ENCODE data around the gene DUSP1. TPM values are rescaled to one million over a fixed set of nuclear protein-coding genes. Genes with fewer than 3 reads are reported as not detected.

The DUSP1 gene
- total and polyA plus RNA-seq, 9 of the 15 experiments (the other 6 are each of a cell fraction or from before 2014, with no cell fraction given) = 2.1 to 14.2 (median 8.5) TPM

DNA sequence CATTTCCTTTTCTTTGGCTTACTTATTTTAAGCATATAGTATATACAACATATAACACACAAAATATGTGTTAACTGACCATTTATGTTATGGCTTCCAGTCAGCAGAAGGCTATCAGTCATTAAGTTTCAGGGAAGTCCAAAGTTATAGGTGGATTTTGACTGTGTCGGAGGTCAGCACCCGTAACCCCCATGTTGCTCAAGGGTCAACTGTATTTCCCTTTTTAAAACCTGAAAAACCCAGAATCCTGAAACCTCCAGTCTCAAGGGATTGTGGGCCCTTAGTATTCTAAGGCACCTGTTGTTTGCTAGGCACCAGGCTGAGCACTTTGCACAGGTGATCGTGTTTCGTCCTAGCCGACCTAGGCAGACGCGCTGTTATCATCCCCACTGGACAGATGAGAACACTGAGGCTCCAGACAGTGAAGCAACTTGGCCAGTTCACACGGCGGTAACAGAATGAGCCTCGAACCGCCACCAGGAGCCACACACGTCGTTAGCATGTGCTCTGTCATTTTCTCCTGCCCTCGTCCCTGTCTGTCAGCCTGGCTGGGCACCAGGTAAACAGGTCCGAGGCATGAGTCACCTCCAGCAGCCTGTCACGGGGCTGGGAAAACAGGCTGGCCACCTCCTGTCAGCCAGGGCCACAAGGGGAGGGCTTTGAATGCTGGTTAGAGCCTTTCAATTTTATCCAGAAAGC is 39.9 kb downstream of the DUSP1 start (continued):
- TF ChIP-seq, protein P1, sequence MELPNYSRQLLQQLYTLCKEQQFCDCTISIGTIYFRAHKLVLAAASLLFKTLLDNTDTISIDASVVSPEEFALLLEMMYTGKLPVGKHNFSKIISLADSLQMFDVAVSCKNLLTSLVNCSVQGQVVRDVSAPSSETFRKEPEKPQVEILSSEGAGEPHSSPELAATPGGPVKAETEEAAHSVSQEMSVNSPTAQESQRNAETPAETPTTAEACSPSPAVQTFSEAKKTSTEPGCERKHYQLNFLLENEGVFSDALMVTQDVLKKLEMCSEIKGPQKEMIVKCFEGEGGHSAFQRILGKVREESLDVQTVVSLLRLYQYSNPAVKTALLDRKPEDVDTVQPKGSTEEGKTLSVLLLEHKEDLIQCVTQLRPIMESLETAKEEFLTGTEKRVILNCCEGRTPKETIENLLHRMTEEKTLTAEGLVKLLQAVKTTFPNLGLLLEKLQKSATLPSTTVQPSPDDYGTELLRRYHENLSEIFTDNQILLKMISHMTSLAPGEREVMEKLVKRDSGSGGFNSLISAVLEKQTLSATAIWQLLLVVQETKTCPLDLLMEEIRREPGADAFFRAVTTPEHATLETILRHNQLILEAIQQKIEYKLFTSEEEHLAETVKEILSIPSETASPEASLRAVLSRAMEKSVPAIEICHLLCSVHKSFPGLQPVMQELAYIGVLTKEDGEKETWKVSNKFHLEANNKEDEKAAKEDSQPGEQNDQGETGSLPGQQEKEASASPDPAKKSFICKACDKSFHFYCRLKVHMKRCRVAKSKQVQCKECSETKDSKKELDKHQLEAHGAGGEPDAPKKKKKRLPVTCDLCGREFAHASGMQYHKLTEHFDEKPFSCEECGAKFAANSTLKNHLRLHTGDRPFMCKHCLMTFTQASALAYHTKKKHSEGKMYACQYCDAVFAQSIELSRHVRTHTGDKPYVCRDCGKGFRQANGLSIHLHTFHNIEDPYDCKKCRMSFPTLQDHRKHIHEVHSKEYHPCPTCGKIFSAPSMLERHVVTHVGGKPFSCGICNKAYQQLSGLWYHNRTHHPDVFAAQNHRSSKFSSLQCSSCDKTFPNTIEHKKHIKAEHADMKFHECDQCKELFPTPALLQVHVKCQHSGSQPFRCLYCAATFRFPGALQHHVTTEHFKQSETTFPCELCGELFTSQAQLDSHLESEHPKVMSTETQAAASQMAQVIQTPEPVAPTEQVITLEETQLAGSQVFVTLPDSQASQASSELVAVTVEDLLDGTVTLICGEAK (IDR thresholded peaks at IDR 0.05) = no peak
- TF ChIP-seq, protein P1 (CRISPR knock-in tag; IDR thresholded peaks at IDR 0.05) = no peak
- TF ChIP-seq, protein P2, sequence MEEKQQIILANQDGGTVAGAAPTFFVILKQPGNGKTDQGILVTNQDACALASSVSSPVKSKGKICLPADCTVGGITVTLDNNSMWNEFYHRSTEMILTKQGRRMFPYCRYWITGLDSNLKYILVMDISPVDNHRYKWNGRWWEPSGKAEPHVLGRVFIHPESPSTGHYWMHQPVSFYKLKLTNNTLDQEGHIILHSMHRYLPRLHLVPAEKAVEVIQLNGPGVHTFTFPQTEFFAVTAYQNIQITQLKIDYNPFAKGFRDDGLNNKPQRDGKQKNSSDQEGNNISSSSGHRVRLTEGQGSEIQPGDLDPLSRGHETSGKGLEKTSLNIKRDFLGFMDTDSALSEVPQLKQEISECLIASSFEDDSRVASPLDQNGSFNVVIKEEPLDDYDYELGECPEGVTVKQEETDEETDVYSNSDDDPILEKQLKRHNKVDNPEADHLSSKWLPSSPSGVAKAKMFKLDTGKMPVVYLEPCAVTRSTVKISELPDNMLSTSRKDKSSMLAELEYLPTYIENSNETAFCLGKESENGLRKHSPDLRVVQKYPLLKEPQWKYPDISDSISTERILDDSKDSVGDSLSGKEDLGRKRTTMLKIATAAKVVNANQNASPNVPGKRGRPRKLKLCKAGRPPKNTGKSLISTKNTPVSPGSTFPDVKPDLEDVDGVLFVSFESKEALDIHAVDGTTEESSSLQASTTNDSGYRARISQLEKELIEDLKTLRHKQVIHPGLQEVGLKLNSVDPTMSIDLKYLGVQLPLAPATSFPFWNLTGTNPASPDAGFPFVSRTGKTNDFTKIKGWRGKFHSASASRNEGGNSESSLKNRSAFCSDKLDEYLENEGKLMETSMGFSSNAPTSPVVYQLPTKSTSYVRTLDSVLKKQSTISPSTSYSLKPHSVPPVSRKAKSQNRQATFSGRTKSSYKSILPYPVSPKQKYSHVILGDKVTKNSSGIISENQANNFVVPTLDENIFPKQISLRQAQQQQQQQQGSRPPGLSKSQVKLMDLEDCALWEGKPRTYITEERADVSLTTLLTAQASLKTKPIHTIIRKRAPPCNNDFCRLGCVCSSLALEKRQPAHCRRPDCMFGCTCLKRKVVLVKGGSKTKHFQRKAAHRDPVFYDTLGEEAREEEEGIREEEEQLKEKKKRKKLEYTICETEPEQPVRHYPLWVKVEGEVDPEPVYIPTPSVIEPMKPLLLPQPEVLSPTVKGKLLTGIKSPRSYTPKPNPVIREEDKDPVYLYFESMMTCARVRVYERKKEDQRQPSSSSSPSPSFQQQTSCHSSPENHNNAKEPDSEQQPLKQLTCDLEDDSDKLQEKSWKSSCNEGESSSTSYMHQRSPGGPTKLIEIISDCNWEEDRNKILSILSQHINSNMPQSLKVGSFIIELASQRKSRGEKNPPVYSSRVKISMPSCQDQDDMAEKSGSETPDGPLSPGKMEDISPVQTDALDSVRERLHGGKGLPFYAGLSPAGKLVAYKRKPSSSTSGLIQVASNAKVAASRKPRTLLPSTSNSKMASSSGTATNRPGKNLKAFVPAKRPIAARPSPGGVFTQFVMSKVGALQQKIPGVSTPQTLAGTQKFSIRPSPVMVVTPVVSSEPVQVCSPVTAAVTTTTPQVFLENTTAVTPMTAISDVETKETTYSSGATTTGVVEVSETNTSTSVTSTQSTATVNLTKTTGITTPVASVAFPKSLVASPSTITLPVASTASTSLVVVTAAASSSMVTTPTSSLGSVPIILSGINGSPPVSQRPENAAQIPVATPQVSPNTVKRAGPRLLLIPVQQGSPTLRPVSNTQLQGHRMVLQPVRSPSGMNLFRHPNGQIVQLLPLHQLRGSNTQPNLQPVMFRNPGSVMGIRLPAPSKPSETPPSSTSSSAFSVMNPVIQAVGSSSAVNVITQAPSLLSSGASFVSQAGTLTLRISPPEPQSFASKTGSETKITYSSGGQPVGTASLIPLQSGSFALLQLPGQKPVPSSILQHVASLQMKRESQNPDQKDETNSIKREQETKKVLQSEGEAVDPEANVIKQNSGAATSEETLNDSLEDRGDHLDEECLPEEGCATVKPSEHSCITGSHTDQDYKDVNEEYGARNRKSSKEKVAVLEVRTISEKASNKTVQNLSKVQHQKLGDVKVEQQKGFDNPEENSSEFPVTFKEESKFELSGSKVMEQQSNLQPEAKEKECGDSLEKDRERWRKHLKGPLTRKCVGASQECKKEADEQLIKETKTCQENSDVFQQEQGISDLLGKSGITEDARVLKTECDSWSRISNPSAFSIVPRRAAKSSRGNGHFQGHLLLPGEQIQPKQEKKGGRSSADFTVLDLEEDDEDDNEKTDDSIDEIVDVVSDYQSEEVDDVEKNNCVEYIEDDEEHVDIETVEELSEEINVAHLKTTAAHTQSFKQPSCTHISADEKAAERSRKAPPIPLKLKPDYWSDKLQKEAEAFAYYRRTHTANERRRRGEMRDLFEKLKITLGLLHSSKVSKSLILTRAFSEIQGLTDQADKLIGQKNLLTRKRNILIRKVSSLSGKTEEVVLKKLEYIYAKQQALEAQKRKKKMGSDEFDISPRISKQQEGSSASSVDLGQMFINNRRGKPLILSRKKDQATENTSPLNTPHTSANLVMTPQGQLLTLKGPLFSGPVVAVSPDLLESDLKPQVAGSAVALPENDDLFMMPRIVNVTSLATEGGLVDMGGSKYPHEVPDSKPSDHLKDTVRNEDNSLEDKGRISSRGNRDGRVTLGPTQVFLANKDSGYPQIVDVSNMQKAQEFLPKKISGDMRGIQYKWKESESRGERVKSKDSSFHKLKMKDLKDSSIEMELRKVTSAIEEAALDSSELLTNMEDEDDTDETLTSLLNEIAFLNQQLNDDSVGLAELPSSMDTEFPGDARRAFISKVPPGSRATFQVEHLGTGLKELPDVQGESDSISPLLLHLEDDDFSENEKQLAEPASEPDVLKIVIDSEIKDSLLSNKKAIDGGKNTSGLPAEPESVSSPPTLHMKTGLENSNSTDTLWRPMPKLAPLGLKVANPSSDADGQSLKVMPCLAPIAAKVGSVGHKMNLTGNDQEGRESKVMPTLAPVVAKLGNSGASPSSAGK (IDR thresholded peaks at IDR 0.05) = peak; percentile 75
- TF ChIP-seq BCOR (IDR thresholded peaks at IDR 0.05) (peak; percentile 94), DPF2 (IDR thresholded peaks at IDR 0.05) (peak; percentile 37; the same call in 1 of the 2 replicates)
